SH-SY5Y (cell line): Measurements from ENCODE around the gene NUDT3.

Source experiments
- GATA2 ChIP-seq: IDR thresholded peaks from 2 replicates; pipeline ENCODE4 v1.6.1; 2011; ENCODE audit warnings: mild to moderate bottlenecking, low read depth, low read length
- GATA3 ChIP-seq: IDR thresholded peaks from 2 replicates; pipeline ENCODE4 v1.6.1; 2011; ENCODE audit warnings: low read depth, mild to moderate bottlenecking, low read length, moderate library complexity

GRCh38 chr6:34389034-34389433, 3.4 kb downstream of the NUDT3 start:
- no peak for TF ChIP-seq GATA3
- TF ChIP-seq GATA2, result no peak
